ENCODE results near the gene SYNE2.

SYNE2 gene

GRCh38 chr14:63952933-63953437, 100.2 kb downstream of the SYNE2 start:
- H3K36me3 Mint-ChIP-seq: peaks cover 22% of the 10 kb centered on the region
- peaks cover 9% of the 10 kb centered on the region for H3K4me1 Mint-ChIP-seq
- no peaks in the 10 kb centered on the region for H3K27me3 Mint-ChIP-seq
- no peaks in the 10 kb centered on the region for H3K9me3 Mint-ChIP-seq
- no peak overlapping the region for H3K4me3 Mint-ChIP-seq
- peak overlapping the region; percentile 61 for H3K27ac Mint-ChIP-seq

GRCh38 chr14:63956326-63956725, 103.5 kb downstream of the SYNE2 start:
- H3K27me3 Mint-ChIP-seq: no peaks in the 10 kb centered on the region
- peaks cover 9% of the 10 kb centered on the region for H3K4me1 Mint-ChIP-seq
- H3K9me3 Mint-ChIP-seq: no peaks in the 10 kb centered on the region
- no peak overlapping the region for H3K27ac Mint-ChIP-seq
- H3K36me3 Mint-ChIP-seq: peaks cover 17% of the 10 kb centered on the region
- H3K4me3 Mint-ChIP-seq: no peak overlapping the region

- H3K27ac Mint-ChIP-seq: no peak overlapping the region
- no peaks in the 10 kb centered on the region for H3K9me3 Mint-ChIP-seq
- peaks cover 5% of the 10 kb centered on the region for H3K36me3 Mint-ChIP-seq
- no peak overlapping the region for H3K4me3 Mint-ChIP-seq
- no peaks in the 10 kb centered on the region for H3K4me1 Mint-ChIP-seq
- H3K27me3 Mint-ChIP-seq: no peaks in the 10 kb centered on the region
These were observed 108.2 kb downstream of the SYNE2 start for GRCh38 chr14:63960926-63961567.

- no peak overlapping the region for H3K27ac Mint-ChIP-seq
- H3K4me3 Mint-ChIP-seq: no peak overlapping the region
- no peaks in the 10 kb centered on the region for H3K4me1 Mint-ChIP-seq
- H3K36me3 Mint-ChIP-seq: peaks cover 5% of the 10 kb centered on the region
- no peaks in the 10 kb centered on the region for H3K27me3 Mint-ChIP-seq
- no peaks in the 10 kb centered on the region for H3K9me3 Mint-ChIP-seq
These were observed 110.1 kb downstream of the SYNE2 start for GRCh38 chr14:63962906-63963305.

GRCh38 chr14:63963439-63963838, 110.6 kb downstream of the SYNE2 start:
- Mint-ChIP-seq H3K9me3 (no peaks in the 10 kb centered on the region), H3K4me3 (no peak overlapping the region), H3K4me1 (no peaks in the 10 kb centered on the region), H3K27ac (no peak overlapping the region), H3K36me3 (peaks cover 5% of the 10 kb centered on the region), H3K27me3 (no peaks in the 10 kb centered on the region)

- no peak overlapping the region for H3K27ac Mint-ChIP-seq
- peaks cover 8% of the 10 kb centered on the region for H3K36me3 Mint-ChIP-seq
- H3K27me3 Mint-ChIP-seq: no peaks in the 10 kb centered on the region
These were observed 111.3 kb downstream of the SYNE2 start for GRCh38 chr14:63964113-63964512.

GRCh38 chr14:63966407-63966806, 113.6 kb downstream of the SYNE2 start:
- Mint-ChIP-seq H3K27ac (no peak overlapping the region), H3K27me3 (no peaks in the 10 kb centered on the region), H3K9me3 (no peaks in the 10 kb centered on the region), H3K4me3 (no peak overlapping the region), H3K4me1 (no peaks in the 10 kb centered on the region), H3K36me3 (peaks cover 12% of the 10 kb centered on the region)

More at GRCh38 chr14:63964113-63964512, 111.3 kb downstream of the SYNE2 start:
- Mint-ChIP-seq H3K4me1 (no peaks in the 10 kb centered on the region), H3K4me3 (no peak overlapping the region), H3K9me3 (no peaks in the 10 kb centered on the region)

- Mint-ChIP-seq H3K36me3 (peaks cover 22% of the 10 kb centered on the region), H3K9me3 (no peaks in the 10 kb centered on the region), H3K4me1 (no peaks in the 10 kb centered on the region), H3K4me3 (no peak overlapping the region), H3K27me3 (no peaks in the 10 kb centered on the region), H3K27ac (no peak overlapping the region)
These were observed 119.6 kb downstream of the SYNE2 start for GRCh38 chr14:63972323-63972932.

GRCh38 chr14:63974176-63974575, 121.4 kb downstream of the SYNE2 start:
- H3K9me3 Mint-ChIP-seq: no peaks in the 10 kb centered on the region
- no peak overlapping the region for H3K27ac Mint-ChIP-seq
- peaks cover 19% of the 10 kb centered on the region for H3K36me3 Mint-ChIP-seq
- no peaks in the 10 kb centered on the region for H3K27me3 Mint-ChIP-seq
- no peak overlapping the region for H3K4me3 Mint-ChIP-seq
- H3K4me1 Mint-ChIP-seq: no peaks in the 10 kb centered on the region

GRCh38 chr14:63981569-63981968, 128.8 kb downstream of the SYNE2 start:
- Mint-ChIP-seq H3K4me1 (no peaks in the 10 kb centered on the region), H3K27ac (no peak overlapping the region), H3K27me3 (no peaks in the 10 kb centered on the region), H3K9me3 (no peaks in the 10 kb centered on the region), H3K36me3 (peaks cover 11% of the 10 kb centered on the region), H3K4me3 (no peak overlapping the region)

GRCh38 chr14:63982156-63982555, 129.4 kb downstream of the SYNE2 start:
- Mint-ChIP-seq H3K9me3 (no peaks in the 10 kb centered on the region), H3K4me1 (no peaks in the 10 kb centered on the region), H3K27me3 (no peaks in the 10 kb centered on the region), H3K36me3 (peaks cover 10% of the 10 kb centered on the region), H3K4me3 (no peak overlapping the region), H3K27ac (no peak overlapping the region)

- no peak overlapping the region for H3K27ac Mint-ChIP-seq
- H3K27me3 Mint-ChIP-seq: no peaks in the 10 kb centered on the region
- H3K9me3 Mint-ChIP-seq: no peaks in the 10 kb centered on the region
- H3K36me3 Mint-ChIP-seq: peaks cover 11% of the 10 kb centered on the region
- H3K4me3 Mint-ChIP-seq: no peak overlapping the region
- no peaks in the 10 kb centered on the region for H3K4me1 Mint-ChIP-seq
These were observed 129.8 kb downstream of the SYNE2 start for GRCh38 chr14:63982629-63983028.

GRCh38 chr14:63986789-63987533, 134.2 kb downstream of the SYNE2 start:
- Mint-ChIP-seq H3K36me3 (peaks cover 15% of the 10 kb centered on the region), H3K4me3 (no peak overlapping the region), H3K4me1 (peaks cover 4% of the 10 kb centered on the region), H3K27ac (no peak overlapping the region), H3K27me3 (no peaks in the 10 kb centered on the region), H3K9me3 (no peaks in the 10 kb centered on the region)

GRCh38 chr14:63988579-63988978, 135.8 kb downstream of the SYNE2 start:
- peaks cover 4% of the 10 kb centered on the region for H3K4me1 Mint-ChIP-seq
- no peaks in the 10 kb centered on the region for H3K27me3 Mint-ChIP-seq
- H3K9me3 Mint-ChIP-seq: no peaks in the 10 kb centered on the region
- H3K27ac Mint-ChIP-seq: no peak overlapping the region
- H3K36me3 Mint-ChIP-seq: peaks cover 16% of the 10 kb centered on the region
- no peak overlapping the region for H3K4me3 Mint-ChIP-seq

- Mint-ChIP-seq H3K27me3 (no peaks in the 10 kb centered on the region), H3K4me1 (peaks cover 4% of the 10 kb centered on the region), H3K27ac (no peak overlapping the region), H3K36me3 (peaks cover 24% of the 10 kb centered on the region), H3K9me3 (no peaks in the 10 kb centered on the region), H3K4me3 (no peak overlapping the region)
These were observed 139.0 kb downstream of the SYNE2 start for GRCh38 chr14:63991833-63992232.

GRCh38 chr14:63992858-63993257, 140.1 kb downstream of the SYNE2 start:
- no peak overlapping the region for H3K4me3 Mint-ChIP-seq
- H3K4me1 Mint-ChIP-seq: peaks cover 4% of the 10 kb centered on the region
- H3K27ac Mint-ChIP-seq: no peak overlapping the region
- H3K9me3 Mint-ChIP-seq: no peaks in the 10 kb centered on the region
- no peaks in the 10 kb centered on the region for H3K27me3 Mint-ChIP-seq
- H3K36me3 Mint-ChIP-seq: peaks cover 27% of the 10 kb centered on the region
